Trophoblast cell (in vitro differentiated cells and primary cell): ENCODE data around the gene STAC.

Source experiments
- DNase-seq, 2 donors: peaks; one replicate each; pipeline ENCODE4 v3.0.0-alpha.2; 2016
- H2AFZ ChIP-seq: 2 replicates; pipeline ENCODE4 v1.6.1; 2013; ENCODE audit warnings: low read length, moderate library complexity, mild to moderate bottlenecking; ENCODE audit not compliant: insufficient read depth, poor library complexity
- H2AK5ac ChIP-seq: 2 replicates; pipeline ENCODE4 v1.6.1; 2013; ENCODE audit warnings: mild to moderate bottlenecking, low read length
- H2BK120ac ChIP-seq: 2 replicates; pipeline ENCODE4 v1.6.1; 2013; ENCODE audit warnings: low read length, mild to moderate bottlenecking, moderate library complexity; ENCODE audit not compliant: insufficient read depth, poor library complexity
- H2BK12ac ChIP-seq: 2 replicates; pipeline ENCODE4 v1.6.1; 2013; ENCODE audit warnings: mild to moderate bottlenecking, low read length, moderate library complexity
- H2BK5ac ChIP-seq: 2 replicates; pipeline ENCODE4 v1.6.1; 2013; ENCODE audit warnings: low read length, low read depth, moderate library complexity, mild to moderate bottlenecking; ENCODE audit not compliant: poor library complexity
- H3K14ac ChIP-seq: 2 replicates; pipeline ENCODE4 v1.6.1; 2013; ENCODE audit warnings: mild to moderate bottlenecking, low read length
- H3K18ac ChIP-seq: 2 replicates; pipeline ENCODE4 v1.6.1; 2013; ENCODE audit warnings: mild to moderate bottlenecking, low read length
- H3K23ac ChIP-seq: 2 replicates; pipeline ENCODE4 v1.6.1; 2013; ENCODE audit warnings: low read length
- H3K27ac ChIP-seq: 2 replicates; pipeline ENCODE4 v1.5.1; 2013; ENCODE audit warnings: low read depth, mild to moderate bottlenecking, inconsistent platforms, low read length, moderate library complexity
- H3K27me3 ChIP-seq: 2 replicates; pipeline ENCODE4 v1.6.1; 2013; ENCODE audit warnings: inconsistent platforms, mild to moderate bottlenecking, low read length, moderate library complexity; ENCODE audit not compliant: insufficient read depth
- H3K36me3 ChIP-seq, 2 experiments: 1 replicate in 1 of 2; 2 replicates in 1 of 2; pipeline ENCODE4 v1.6.1; 2013; ENCODE audit warnings: low read length in 2 of 2, mild to moderate bottlenecking in 2 of 2, moderate library complexity in 1 of 2; ENCODE audit not compliant: insufficient read depth in 2 of 2, control insufficient read depth in 1 of 2
- H3K4ac ChIP-seq: 2 replicates; pipeline ENCODE4 v1.6.1; 2013; ENCODE audit warnings: low read depth, mild to moderate bottlenecking, low read length, moderate library complexity
- H3K4me1 ChIP-seq, 2 experiments: 1 replicate in 1 of 2; 2 replicates in 1 of 2; pipeline ENCODE4 v1.6.1; 2013; ENCODE audit warnings: low read length in 2 of 2, mild to moderate bottlenecking in 2 of 2, moderate library complexity in 1 of 2; ENCODE audit not compliant: insufficient read depth in 2 of 2, control insufficient read depth in 1 of 2
- H3K4me2 ChIP-seq: 2 replicates; pipeline ENCODE4 v1.6.1; 2013; ENCODE audit warnings: inconsistent platforms, mild to moderate bottlenecking, low read length, moderate library complexity
- H3K4me3 ChIP-seq: 2 replicates; pipeline ENCODE4 v1.5.1; 2013; ENCODE audit warnings: mild to moderate bottlenecking, low read depth, low read length, inconsistent platforms
- H3K79me1 ChIP-seq: one replicate; pipeline ENCODE4 v1.6.1; 2013; ENCODE audit warnings: low read length
- H3K79me2 ChIP-seq: 2 replicates; pipeline ENCODE4 v1.6.1; 2013; ENCODE audit warnings: low read length, mild to moderate bottlenecking; ENCODE audit not compliant: control insufficient read depth, insufficient read depth, poor library complexity
- H3K9ac ChIP-seq: 2 replicates; pipeline ENCODE4 v1.6.1; 2013; ENCODE audit warnings: mild to moderate bottlenecking, low read length
- H3K9me3 ChIP-seq: 2 replicates; pipeline ENCODE4 v1.6.1; 2013; ENCODE audit warnings: low read depth, mild to moderate bottlenecking, control low read depth, inconsistent platforms, low read length; ENCODE audit not compliant: insufficient read depth
- H4K12ac ChIP-seq: 2 replicates; pipeline ENCODE4 v1.6.1; 2013; ENCODE audit warnings: low read depth, mild to moderate bottlenecking, low read length, moderate library complexity
- H4K8ac ChIP-seq: 2 replicates; pipeline ENCODE4 v1.6.1; 2013; ENCODE audit warnings: low read depth, mild to moderate bottlenecking, low read length, moderate library complexity
- H4K91ac ChIP-seq: one replicate; pipeline ENCODE4 v1.6.1; 2013; ENCODE audit warnings: low read depth, mild to moderate bottlenecking, low read length, moderate library complexity
- WGBS: extraction: QIAGEN DNeasy Blood & Tissue Kit; methylation state at CpG from one replicate; pipeline ENCODE4 v1.1.7; 2013; ENCODE audit warnings: missing lambda C conversion rate; ENCODE audit not compliant: insufficient read length, insufficient coverage; ENCODE audit errors: extremely low coverage; 5-methylcytosine and 5-hydroxymethylcytosine counted together

Gene STAC

GRCh38 chr3:36364260-36364659, 16.0 kb upstream of the STAC start:
- H3K9ac ChIP-seq: no peak overlapping the region
- no peak overlapping the region for H3K4me3 ChIP-seq
- H3K23ac ChIP-seq: no peak overlapping the region
- no peak overlapping the region for H2AK5ac ChIP-seq
- peaks cover 8% of the 10 kb centered on the region in 2 experiments for H3K4me1 ChIP-seq
- no peak overlapping the region for H2BK5ac ChIP-seq
- H3K18ac ChIP-seq: no peak overlapping the region
- no peak overlapping the region for H3K4ac ChIP-seq
- no peak overlapping the region for H3K4me2 ChIP-seq
- peaks cover 2% of the 10 kb centered on the region for H3K79me2 ChIP-seq
- no CpG with 5 or more reads among the region's 4 CpGs for WGBS
- no peak overlapping the region for H3K27ac ChIP-seq
- no peak overlapping the region for H2BK120ac ChIP-seq
- no peak overlapping the region for H3K14ac ChIP-seq
- no peaks in the 10 kb centered on the region for H3K9me3 ChIP-seq
- DNase-seq: no peak
- H3K27me3 ChIP-seq: no peaks in the 10 kb centered on the region
- H3K36me3 ChIP-seq: no peaks in the 10 kb centered on the region
- no peak overlapping the region for H4K8ac ChIP-seq
- no peak overlapping the region for H2BK12ac ChIP-seq
- H2AFZ ChIP-seq: no peak overlapping the region
- peaks cover 5% of the 10 kb centered on the region for H3K79me1 ChIP-seq
- no peak overlapping the region for H4K12ac ChIP-seq
- no peak overlapping the region for H4K91ac ChIP-seq

- Histone ChIP-seq H3K27ac (no peak overlapping the region), H3K36me3 (no peaks in the 10 kb centered on the region), H3K27me3 (no peaks in the 10 kb centered on the region), H4K8ac (no peak overlapping the region), H3K4me2 (no peak overlapping the region), H3K79me1 (peaks cover 5% of the 10 kb centered on the region), H2AK5ac (no peak overlapping the region), H2AFZ (no peak overlapping the region), H2BK12ac (no peak overlapping the region), H3K23ac (no peak overlapping the region), H3K4ac (no peak overlapping the region), H3K18ac (no peak overlapping the region), H3K14ac (no peak overlapping the region), H3K4me3 (no peak overlapping the region), H4K12ac (no peak overlapping the region), H3K9me3 (no peaks in the 10 kb centered on the region), H4K91ac (no peak overlapping the region), H2BK120ac (no peak overlapping the region), H3K9ac (no peak overlapping the region), H2BK5ac (no peak overlapping the region), H3K79me2 (peaks cover 2% of the 10 kb centered on the region), H3K4me1 (peaks cover 8% of the 10 kb centered on the region in 2 experiments)
- no CpG with 5 or more reads among the region's 3 CpGs for WGBS
- DNase-seq: no peak
Measured at GRCh38 chr3:36365829-36366228, 14.5 kb upstream of the STAC start.

GRCh38 chr3:36366308-36366707, 14.0 kb upstream of the STAC start:
- Histone ChIP-seq H2AK5ac (no peak overlapping the region), H3K36me3 (no peaks in the 10 kb centered on the region), H3K9me3 (no peaks in the 10 kb centered on the region), H3K4me2 (no peak overlapping the region), H3K9ac (no peak overlapping the region), H3K14ac (no peak overlapping the region), H3K79me1 (peaks cover 5% of the 10 kb centered on the region), H3K79me2 (peaks cover 2% of the 10 kb centered on the region), H4K12ac (no peak overlapping the region), H2AFZ (no peak overlapping the region), H2BK120ac (no peak overlapping the region), H3K4ac (no peak overlapping the region), H3K4me1 (peaks cover 8% of the 10 kb centered on the region in 2 experiments), H3K23ac (no peak overlapping the region), H2BK12ac (no peak overlapping the region), H3K27ac (no peak overlapping the region), H4K91ac (no peak overlapping the region), H2BK5ac (no peak overlapping the region), H4K8ac (no peak overlapping the region), H3K18ac (no peak overlapping the region), H3K27me3 (no peaks in the 10 kb centered on the region), H3K4me3 (no peak overlapping the region)
- no CpG with 5 or more reads among the region's 4 CpGs for WGBS
- DNase-seq: no peak

GRCh38 chr3:36367912-36368573, 12.3 kb upstream of the STAC start:
- Histone ChIP-seq H3K79me1 (no peaks in the 10 kb centered on the region), H2AFZ (no peak overlapping the region), H3K4ac (no peak overlapping the region), H3K4me3 (no peak overlapping the region), H3K18ac (no peak overlapping the region), H4K12ac (no peak overlapping the region), H2BK12ac (no peak overlapping the region), H2AK5ac (no peak overlapping the region), H4K8ac (no peak overlapping the region), H2BK120ac (no peak overlapping the region), H4K91ac (no peak overlapping the region), H3K9me3 (no peaks in the 10 kb centered on the region), H3K79me2 (no peaks in the 10 kb centered on the region), H3K27ac (no peak overlapping the region), H3K14ac (no peak overlapping the region), H2BK5ac (no peak overlapping the region), H3K4me2 (no peak overlapping the region), H3K27me3 (no peaks in the 10 kb centered on the region), H3K9ac (no peak overlapping the region), H3K36me3 (no peaks in the 10 kb centered on the region), H3K4me1 (peaks cover 1 to 2% of the 10 kb centered on the region in 2 experiments), H3K23ac (no peak overlapping the region)
- WGBS: no CpG with 5 or more reads among the region's 3 CpGs
- DNase-seq: no peak
